Measurements from ENCODE around the gene COL4A4.

DNA sequence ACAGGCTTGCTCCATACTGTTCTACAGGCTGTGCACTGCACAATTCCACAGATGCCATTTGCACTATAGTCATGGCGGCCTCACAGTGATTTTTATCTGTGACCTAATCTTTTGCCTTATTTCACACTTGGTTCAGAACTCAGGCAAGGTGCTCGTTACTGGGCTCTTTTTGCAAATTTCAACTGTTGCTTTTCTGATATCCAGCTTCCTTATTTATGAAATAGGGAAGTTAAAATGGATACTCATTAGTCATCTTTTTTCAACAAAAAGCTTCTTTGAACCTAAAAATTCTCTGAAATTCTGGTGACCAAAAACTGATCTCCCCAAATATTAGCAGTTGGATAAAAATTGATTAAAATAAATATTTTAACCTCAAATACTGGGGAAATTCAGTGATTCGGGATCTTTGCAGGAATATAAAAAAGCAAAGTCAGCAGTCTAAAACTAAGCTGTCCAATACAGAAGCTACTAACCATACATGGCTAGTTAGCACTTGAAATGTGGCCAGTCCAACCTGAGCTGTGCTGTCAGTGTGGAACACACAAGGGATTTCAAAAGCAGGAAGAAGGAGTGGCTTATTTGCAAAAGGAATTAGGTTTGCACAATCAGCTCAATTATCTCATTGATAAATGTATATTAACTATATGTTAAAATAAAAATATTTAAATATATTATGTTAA lies 134.4 kb downstream of the COL4A4 start:
- TF ChIP-seq, protein P1, sequence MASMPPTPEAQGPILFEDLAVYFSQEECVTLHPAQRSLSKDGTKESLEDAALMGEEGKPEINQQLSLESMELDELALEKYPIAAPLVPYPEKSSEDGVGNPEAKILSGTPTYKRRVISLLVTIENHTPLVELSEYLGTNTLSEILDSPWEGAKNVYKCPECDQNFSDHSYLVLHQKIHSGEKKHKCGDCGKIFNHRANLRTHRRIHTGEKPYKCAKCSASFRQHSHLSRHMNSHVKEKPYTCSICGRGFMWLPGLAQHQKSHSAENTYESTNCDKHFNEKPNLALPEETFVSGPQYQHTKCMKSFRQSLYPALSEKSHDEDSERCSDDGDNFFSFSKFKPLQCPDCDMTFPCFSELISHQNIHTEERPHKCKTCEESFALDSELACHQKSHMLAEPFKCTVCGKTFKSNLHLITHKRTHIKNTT (CRISPR knock-in tag; IDR thresholded peaks at IDR 0.05): no peak
- TF ChIP-seq NCOA2 (CRISPR knock-in tag; IDR thresholded peaks at IDR 0.05) (no peak), MXI1 (IDR thresholded peaks at IDR 0.05; ENCODE audit: borderline replicate concordance, low read depth, low read length) (no peak), FOXP1 (IDR thresholded peaks at IDR 0.05) (no peak), FOXP1 (CRISPR knock-in tag; IDR thresholded peaks at IDR 0.05) (no peak), ZNF33B (CRISPR knock-in tag; IDR thresholded peaks at IDR 0.05) (no peak), ZNF225 (CRISPR knock-in tag; IDR thresholded peaks at IDR 0.05) (no peak), FOXK2 (IDR thresholded peaks at IDR 0.05) (no peak), RAD21 (CRISPR knock-in tag; IDR thresholded peaks at IDR 0.05) (no peak), ZNF136 (CRISPR knock-in tag; IDR thresholded peaks at IDR 0.05; ENCODE audit: low read depth) (no peak), KDM5A (IDR thresholded peaks at IDR 0.05; ENCODE audit: borderline replicate concordance, low read length) (no peak), RXRA (CRISPR knock-in tag; IDR thresholded peaks at IDR 0.05) (no peak)
- TF ChIP-seq, protein P2, sequence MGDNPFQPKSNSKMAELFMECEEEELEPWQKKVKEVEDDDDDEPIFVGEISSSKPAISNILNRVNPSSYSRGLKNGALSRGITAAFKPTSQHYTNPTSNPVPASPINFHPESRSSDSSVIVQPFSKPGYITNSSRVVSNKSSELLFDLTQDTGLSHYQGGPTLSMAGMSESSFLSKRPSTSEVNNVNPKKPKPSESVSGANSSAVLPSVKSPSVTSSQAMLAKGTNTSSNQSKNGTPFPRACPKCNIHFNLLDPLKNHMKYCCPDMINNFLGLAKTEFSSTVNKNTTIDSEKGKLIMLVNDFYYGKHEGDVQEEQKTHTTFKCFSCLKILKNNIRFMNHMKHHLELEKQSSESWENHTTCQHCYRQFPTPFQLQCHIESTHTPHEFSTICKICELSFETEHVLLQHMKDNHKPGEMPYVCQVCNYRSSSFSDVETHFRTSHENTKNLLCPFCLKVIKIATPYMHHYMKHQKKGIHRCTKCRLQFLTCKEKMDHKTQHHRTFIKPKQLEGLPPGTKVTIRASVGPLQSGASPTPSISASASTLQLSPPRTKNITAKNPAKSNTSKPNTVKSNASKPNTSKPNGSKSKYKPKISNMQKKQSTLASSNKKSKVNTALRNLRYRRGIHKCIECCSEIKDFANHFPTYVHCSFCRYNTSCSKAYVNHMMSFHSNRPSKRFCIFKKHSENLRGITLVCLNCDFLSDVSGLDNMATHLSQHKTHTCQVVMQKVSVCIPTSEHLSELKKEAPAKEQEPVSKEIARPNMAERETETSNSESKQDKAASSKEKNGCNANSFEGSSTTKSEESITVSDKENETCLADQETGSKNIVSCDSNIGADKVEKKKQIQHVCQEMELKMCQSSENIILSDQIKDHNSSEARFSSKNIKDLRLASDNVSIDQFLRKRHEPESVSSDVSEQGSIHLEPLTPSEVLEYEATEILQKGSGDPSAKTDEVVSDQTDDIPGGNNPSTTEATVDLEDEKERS (CRISPR knock-in tag; IDR thresholded peaks at IDR 0.05): no peak

All from HepG2 (cell line).